VCaP (cell line): ENCODE data around the gene WNT7B.

Experiments
- H3K27ac ChIP-seq: fragments of 450-650 bp; 2 replicates; pipeline ENCODE4 v1.5.1; 2017
- TF ChIP-seq, protein P1 (sequence below): fragments of 450-650 bp; conservative IDR thresholded peaks from 2 replicates; pipeline ENCODE4 v1.5.1; 2017; ENCODE audit warnings: mild to moderate bottlenecking, moderate library complexity

The WNT7B gene

DNA sequence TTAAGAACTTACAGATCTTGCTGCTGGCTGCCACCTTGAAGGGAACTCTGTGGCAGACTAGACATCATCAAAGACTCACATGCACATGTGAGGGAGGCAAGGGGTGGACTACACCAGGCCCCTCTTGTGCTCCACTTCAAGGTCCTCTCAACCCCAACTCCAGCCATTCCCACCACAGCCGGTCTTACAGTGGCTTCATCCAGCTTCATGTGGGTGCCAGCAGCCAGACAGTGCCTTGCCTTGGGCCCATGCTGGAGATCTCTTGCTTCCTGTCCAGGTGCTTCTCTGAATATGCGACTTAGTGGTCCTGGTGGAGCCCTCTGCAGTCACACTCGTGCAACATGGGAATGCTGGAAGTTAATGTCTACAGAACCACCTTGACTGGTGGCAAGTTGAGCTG is 44.6 kb upstream of the WNT7B start:
- no peak overlapping the region for H3K27ac ChIP-seq
- TF ChIP-seq, protein P1, sequence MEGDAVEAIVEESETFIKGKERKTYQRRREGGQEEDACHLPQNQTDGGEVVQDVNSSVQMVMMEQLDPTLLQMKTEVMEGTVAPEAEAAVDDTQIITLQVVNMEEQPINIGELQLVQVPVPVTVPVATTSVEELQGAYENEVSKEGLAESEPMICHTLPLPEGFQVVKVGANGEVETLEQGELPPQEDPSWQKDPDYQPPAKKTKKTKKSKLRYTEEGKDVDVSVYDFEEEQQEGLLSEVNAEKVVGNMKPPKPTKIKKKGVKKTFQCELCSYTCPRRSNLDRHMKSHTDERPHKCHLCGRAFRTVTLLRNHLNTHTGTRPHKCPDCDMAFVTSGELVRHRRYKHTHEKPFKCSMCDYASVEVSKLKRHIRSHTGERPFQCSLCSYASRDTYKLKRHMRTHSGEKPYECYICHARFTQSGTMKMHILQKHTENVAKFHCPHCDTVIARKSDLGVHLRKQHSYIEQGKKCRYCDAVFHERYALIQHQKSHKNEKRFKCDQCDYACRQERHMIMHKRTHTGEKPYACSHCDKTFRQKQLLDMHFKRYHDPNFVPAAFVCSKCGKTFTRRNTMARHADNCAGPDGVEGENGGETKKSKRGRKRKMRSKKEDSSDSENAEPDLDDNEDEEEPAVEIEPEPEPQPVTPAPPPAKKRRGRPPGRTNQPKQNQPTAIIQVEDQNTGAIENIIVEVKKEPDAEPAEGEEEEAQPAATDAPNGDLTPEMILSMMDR: no peak

DNA sequence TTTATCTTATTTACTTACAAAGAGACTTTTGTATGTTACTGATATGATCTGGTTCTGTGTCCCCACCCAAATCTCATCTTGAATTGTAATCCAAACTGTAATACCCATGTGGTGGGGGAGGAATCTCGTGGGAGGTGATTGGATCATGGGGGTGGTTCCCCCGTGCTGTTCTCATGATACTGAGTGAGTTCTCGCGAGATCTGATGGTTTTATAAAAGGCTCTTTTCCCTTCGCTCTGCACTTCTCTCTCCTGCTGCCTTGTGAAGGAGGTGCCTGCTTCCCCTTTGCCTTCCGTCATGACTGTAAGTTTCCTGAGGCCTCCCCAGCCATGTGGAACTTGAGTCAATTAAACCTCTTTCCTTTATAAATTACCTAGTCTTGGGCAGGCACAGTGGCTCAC is 42.4 kb upstream of the WNT7B start:
- peak overlapping the region; percentile 49 for H3K27ac ChIP-seq
- TF ChIP-seq, protein P1: no peak

DNA sequence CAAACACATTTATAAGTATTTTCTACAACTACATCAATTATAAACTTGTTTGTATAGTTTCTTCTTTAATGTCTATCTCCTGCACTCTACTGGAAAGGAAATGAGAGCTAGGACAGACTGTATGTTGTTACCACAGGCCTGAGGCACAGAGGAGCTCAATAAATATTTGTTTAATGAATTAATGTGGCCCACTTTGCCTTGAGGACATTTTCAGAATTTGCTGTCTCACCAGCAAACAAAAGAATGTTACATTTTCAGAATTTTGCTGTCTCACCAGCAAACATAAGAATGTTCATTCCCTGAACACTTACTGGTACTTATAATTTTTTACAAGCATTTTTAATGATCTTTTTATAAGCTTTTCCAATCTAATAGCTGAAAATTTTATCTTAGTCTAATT is 41.9 kb upstream of the WNT7B start:
- TF ChIP-seq, protein P1: no peak
- H3K27ac ChIP-seq: peak overlapping the region; percentile 49

DNA sequence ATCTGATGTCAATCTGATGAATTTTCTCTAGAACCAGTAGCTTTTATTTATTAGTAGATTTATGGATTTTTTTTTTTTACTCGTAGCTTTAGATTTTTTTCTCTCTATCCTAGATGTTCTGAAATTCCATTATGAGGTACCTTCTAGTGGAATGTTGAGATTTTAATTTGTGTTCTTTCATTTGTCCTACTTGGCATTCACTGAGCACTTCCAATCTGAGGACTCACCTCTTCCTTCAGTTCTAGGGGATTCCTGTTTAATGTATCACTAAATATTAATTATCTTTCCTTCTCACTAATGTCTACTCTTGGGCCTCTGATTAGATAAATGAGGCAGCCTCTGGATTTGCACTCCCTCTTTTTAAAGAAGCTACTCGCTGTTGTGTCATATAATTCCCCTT is 40.2 kb upstream of the WNT7B start:
- TF ChIP-seq, protein P1: no peak

DNA sequence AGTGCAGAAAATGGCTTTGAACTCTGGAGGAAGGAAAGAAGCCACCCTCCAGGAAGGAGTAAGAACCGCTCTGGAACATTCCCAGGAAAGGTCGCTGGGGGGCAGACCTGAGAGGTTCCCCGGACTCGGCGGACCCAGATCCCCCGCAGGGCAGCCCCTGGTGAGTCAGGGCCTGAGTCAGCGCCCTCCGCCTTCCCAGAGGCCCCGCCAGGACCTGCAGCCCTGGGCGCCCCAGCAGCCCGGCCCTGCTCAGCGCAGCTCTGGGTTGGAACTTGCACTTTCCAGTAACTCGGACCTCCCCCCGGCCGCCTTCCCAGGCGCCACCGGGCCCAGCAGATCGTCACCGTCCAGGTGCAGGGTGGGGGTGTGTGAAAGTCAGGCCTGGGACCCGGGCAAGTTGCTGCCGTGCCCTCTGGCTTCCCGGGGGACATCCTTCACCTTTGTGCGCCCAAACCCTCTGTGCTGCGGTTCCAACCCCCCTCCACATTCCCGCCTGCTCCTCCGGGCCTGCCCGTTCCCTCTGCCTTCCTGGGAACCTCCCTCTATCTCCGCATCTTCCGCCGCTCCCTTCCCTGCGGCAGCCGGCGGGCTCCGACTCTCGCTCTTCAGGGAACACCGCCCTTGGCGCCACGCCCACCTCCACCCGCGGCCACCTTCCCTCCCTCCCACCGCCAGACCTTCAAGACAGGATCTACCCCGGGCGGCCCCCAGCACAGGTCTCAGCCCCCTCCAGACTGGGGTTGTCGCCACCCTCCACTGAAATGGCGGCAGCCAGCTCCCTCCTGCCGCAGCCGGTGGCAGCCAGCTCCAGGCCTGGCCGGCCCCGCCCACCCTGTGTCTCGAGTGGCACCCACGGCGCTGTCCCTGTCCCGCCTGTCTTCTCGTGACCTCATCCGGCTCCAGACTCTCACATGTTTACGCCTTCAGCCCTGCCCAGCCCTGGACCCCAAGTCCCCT is 36.8 kb upstream of the WNT7B start:
- peak overlapping the region; percentile 74 for H3K27ac ChIP-seq
- TF ChIP-seq, protein P1: peak; percentile 53

More for the DNA sequence above, 40.2 kb upstream of the WNT7B start:
- no peak overlapping the region for H3K27ac ChIP-seq

DNA sequence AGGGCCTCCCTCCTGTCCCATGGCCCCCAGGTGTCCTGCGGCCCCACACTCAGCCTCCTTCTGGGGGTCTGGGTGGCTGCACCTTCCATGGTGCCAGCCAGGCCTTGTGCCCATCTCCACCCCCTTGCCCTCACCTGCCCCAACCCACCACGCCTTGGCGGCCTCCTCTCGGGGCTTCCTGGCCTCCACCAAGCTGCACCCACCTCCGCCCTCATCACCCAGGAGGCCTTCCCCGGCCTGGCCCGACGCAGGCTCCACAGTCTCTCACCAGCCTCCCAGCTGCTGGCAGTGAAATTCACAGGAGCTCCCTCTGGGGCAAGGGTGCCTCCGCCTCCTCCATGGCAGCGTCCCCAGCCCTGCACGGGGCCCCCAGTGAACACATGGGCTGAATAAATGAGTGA is 35.9 kb upstream of the WNT7B start:
- TF ChIP-seq, protein P1: no peak
- H3K27ac ChIP-seq: peak overlapping the region; percentile 74

DNA sequence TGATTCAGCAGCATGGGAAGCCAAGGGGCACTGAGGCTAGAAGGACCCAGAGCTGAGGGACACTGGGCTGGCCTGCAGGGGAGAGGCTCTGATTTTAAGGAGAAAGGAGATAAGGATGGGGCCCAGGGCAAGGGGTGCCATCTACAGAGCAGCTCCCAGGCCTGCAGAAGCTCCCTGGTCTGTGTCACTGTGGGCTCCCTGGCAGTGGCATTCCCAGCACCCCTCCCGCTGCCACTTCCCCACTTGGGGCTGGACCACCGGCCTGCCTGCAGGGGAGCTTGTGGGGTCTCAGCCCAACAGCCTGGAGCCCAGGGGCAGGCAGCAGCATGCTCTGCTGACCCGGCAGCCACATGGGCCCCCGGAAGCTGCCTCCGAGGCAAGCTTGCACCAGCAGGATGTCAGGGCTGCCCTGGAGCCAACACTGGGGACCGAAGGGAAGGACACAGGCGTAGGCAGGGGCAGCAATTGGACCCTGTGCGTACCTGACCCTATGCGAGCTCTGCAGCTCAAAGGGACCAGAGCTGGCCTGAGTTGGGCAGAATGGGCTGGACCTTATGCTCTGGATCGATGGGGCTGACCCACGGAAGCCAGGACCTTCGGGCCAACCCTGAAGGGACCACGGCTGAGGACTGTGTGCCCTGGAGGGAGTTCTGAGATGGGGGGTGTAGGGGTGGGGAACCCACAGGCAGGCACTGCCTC is 35.4 kb upstream of the WNT7B start:
- TF ChIP-seq, protein P1: no peak
- peak overlapping the region; percentile 74 for H3K27ac ChIP-seq
